T-helper 1 cell treated with Interleukin-12 subunit alpha and Interleukin-12 subunit beta and Interleukin-4 antibody, amounts not matched to agents 30 ng/mL and 1 ng/mL, for 36 hours (primary cell): ENCODE data around the gene GLMP. TPM values are rescaled to one million over a fixed set of nuclear protein-coding genes. Genes with fewer than 3 reads are reported as not detected.
"Not testable (repeated sequence)": the region's sequence is repeated elsewhere in the genome, so short reads cannot be mapped to it uniquely, and the experiment has no call there.

Experiments used
- intact Hi-C: fragments of 100-400 bp; cut with micrococcal nuclease; formaldehyde crosslinking; loops from one replicate; pipeline ENCODE4 v1.15.1; 2024
- total RNA-seq: library from RNA; stranded (reverse); gene quantifications from 2 replicates; pipeline ENCODE4 v1.2.3, GENCODE V29; 2022

The GLMP gene
- 37.5 and 45.2 TPM in 2 replicates for total RNA-seq

- intact Hi-C loops, result loop anchor here (1.0 kb wide), 2 partner anchors 12 to 43 kb away; partner anchors contain the start of genes CCT3 and TSACC
These were observed at the start of gene GLMP for GRCh38 chr1:156295391-156295947. Gene GLMP (minus strand): TSS chr1:156295679. CDS start chr1:156295645, 34 bp downstream.

- intact Hi-C loops, result no loop called here
These were observed 48.9 kb upstream of the GLMP start for GRCh38 chr1:156344409-156344808.

- intact Hi-C loops, result no loop called here
These were observed 46.9 kb upstream of the GLMP start for GRCh38 chr1:156342166-156342955.

GRCh38 chr1:156338180-156338976 is 42.9 kb upstream of the GLMP start, which contains the start of the genes CCT3 and TSACC:
Gene CCT3 (minus strand): TSS chr1:156338292. CDS start chr1:156338184, 108 bp downstream.
Gene TSACC (plus strand): TSS chr1:156338526. CDS start chr1:156339758, 1,232 bp downstream.
- intact Hi-C loops, result loop anchor here (1.0 to 5.0 kb wide), 15 partner anchors 43 to 1016 kb away; partner anchors contain the start of genes GLMP, HDGF, IQGAP3 and KHDC4

GRCh38 chr1:156337888-156338179 is 42.4 kb upstream of the GLMP start:
- intact Hi-C loops, result loop anchor here (1.0 to 5.0 kb wide), 15 partner anchors 43 to 1016 kb away; partner anchors contain the start of genes GLMP, HDGF, IQGAP3 and KHDC4

GRCh38 chr1:156337052-156337887 is 41.8 kb upstream of the GLMP start:
- intact Hi-C loops, result loop anchor here (5.0 kb wide), 1 partner anchor 1015 kb away; the partner anchor contains the start of gene RUSC1

GRCh38 chr1:156336242-156336641 is 40.8 kb upstream of the GLMP start:
- intact Hi-C loops, result loop anchor here (5.0 kb wide), 1 partner anchor 1014 kb away; the partner anchor contains the start of gene RUSC1

- intact Hi-C loops, result not testable (repeated sequence)
These were observed 27.7 kb upstream of the GLMP start for GRCh38 chr1:156323179-156323578.

- intact Hi-C loops, result no loop called here
These were observed 25.1 kb upstream of the GLMP start for GRCh38 chr1:156320560-156320959.

GRCh38 chr1:156319664-156320063 is 24.2 kb upstream of the GLMP start:
- intact Hi-C loops, result loop anchor here (1.0 to 2.0 kb wide), 3 partner anchors 94 to 229 kb away; no protein-coding TSS in a partner anchor

- intact Hi-C loops, result no loop called here
These were observed 21.4 kb upstream of the GLMP start for GRCh38 chr1:156316909-156317308.

- intact Hi-C loops, result no loop called here
These were observed 15.5 kb upstream of the GLMP start for GRCh38 chr1:156310962-156311361.

GRCh38 chr1:156308078-156308477 is 12.6 kb upstream of the GLMP start:
- intact Hi-C loops, result no loop called here

- intact Hi-C loops, result no loop called here
These were observed 9.7 kb upstream of the GLMP start for GRCh38 chr1:156305215-156305614.

GRCh38 chr1:156303241-156303640 is 7.8 kb upstream of the GLMP start:
- intact Hi-C loops, result no loop called here

GRCh38 chr1:156298852-156299357 is 3.4 kb upstream of the GLMP start, which contains the start of gene VHLL:
Gene VHLL (minus strand): TSS chr1:156299307. CDS start chr1:156299189, 118 bp downstream.
- intact Hi-C loops, result no loop called here

- intact Hi-C loops, result no loop called here
These were observed 1.6 kb downstream of the GLMP start for GRCh38 chr1:156293895-156294294.

GRCh38 chr1:156293098-156293434 is 2.4 kb downstream of the GLMP start:
- intact Hi-C loops, result no loop called here

GRCh38 chr1:156291226-156292061 is 4.0 kb downstream of the GLMP start:
- intact Hi-C loops, result no loop called here
